Tibial nerve (tissue), 4 donors: Measurements from ENCODE around the gene ZNF324B. TPM values are rescaled to one million over a fixed set of nuclear protein-coding genes. Genes with fewer than 3 reads are reported as not detected.
A peak's percentile ranks its signal among the peaks of the same experiment; 100 is the strongest.

ENCODE experiments used
- DNase-seq, 2 donors: peaks; one replicate each; pipeline ENCODE4 v3.0.0-alpha.2; 2019; ENCODE audit warnings: low spot score in 2 of 2
- H3K27ac ChIP-seq, 4 donors: fragments of 200-600 bp; sonication (generic) in 3 of 4; one replicate each; pipeline ENCODE4 v1.5.1; 2017 to 2019; ENCODE audit warnings: mild to moderate bottlenecking in 1 of 4
- H3K27me3 ChIP-seq, 2 donors: fragments of 200-600 bp; sonication (generic) in 1 of 2; one replicate each; pipeline versions ENCODE4 v1.5.1 to v1.6.0; 2017 to 2019
- H3K36me3 ChIP-seq, 3 donors: fragments of 200-600 bp; sonication (generic); one replicate each; pipeline ENCODE4 v1.5.1; 2018 to 2019
- H3K4me1 ChIP-seq, 4 donors: fragments of 200-600 bp; sonication (generic) in 3 of 4; one replicate each; pipeline ENCODE4 v1.5.1; 2017 to 2019
- H3K4me3 ChIP-seq, 4 donors: fragments of 200-600 bp; sonication (generic) in 3 of 4; one replicate each; pipeline ENCODE4 v1.5.1; 2017 to 2019; ENCODE audit warnings: mild to moderate bottlenecking in 1 of 4, moderate library complexity in 1 of 4
- H3K9me3 ChIP-seq, 4 donors: fragments of 200-600 bp; sonication (generic) in 3 of 4; one replicate each; pipeline ENCODE4 v1.5.1; 2017 to 2019
- EP300 ChIP-seq, 2 donors: sonication (generic); formaldehyde crosslinking; IDR thresholded peaks; one replicate each; pipeline ENCODE4 v1.6.1; 2017; ENCODE audit warnings: antibody characterized with exemption in 2 of 2, mild to moderate bottlenecking in 1 of 2
- POLR2A ChIP-seq, 2 donors: fragments of 450-650 bp; IDR thresholded peaks; one replicate each; pipeline ENCODE4 v1.6.1; 2017; ENCODE audit warnings: antibody characterized with exemption in 2 of 2, mild to moderate bottlenecking in 2 of 2, moderate library complexity in 2 of 2
- WGBS, 2 donors: methylation state at CpG; one replicate each; pipeline ENCODE4 v1.1.5; 2018; 5-methylcytosine and 5-hydroxymethylcytosine counted together
- total RNA-seq, 4 donors: library from RNA; depleted of rRNA; stranded (reverse); fragments of >200 nt; gene quantifications; one replicate each; pipeline ENCODE4 v1.1.0, GENCODE V29; 2016
- TF ChIP-seq, protein P1 (sequence below), 5 experiments: fragments of 200-600 bp in 3 of 5; fragments of 450-650 bp in 2 of 5; sonication (generic) in 3 of 5; IDR thresholded peaks; one replicate each; pipeline ENCODE4 v1.5.1; 2016 to 2019; ENCODE audit warnings: antibody characterized with exemption in 5 of 5, mild to moderate bottlenecking in 3 of 5, moderate library complexity in 2 of 5

The ZNF324B gene
- total RNA-seq, 4 donors from 2014 or later, result 13.6 to 23.4 (median 15.5) TPM

- no peaks in the 10 kb centered on the region for H3K27me3 ChIP-seq
- 79 to 88% methylated on average over 5 of the region's 5 CpGs for WGBS, 2 donors
- no peak overlapping the region for H3K27ac ChIP-seq
- no peak overlapping the region for H3K4me3 ChIP-seq
- H3K9me3 ChIP-seq, result no peaks in the 10 kb centered on the region
- DNase-seq, result no peak
- H3K36me3 ChIP-seq, result no peaks in the 10 kb centered on the region
- H3K4me1 ChIP-seq, result no peaks in the 10 kb centered on the region
- TF ChIP-seq POLR2A (IDR thresholded peaks at IDR 0.05) (no peak), EP300 (IDR thresholded peaks at IDR 0.05) (no peak)
- TF ChIP-seq, protein P1, sequence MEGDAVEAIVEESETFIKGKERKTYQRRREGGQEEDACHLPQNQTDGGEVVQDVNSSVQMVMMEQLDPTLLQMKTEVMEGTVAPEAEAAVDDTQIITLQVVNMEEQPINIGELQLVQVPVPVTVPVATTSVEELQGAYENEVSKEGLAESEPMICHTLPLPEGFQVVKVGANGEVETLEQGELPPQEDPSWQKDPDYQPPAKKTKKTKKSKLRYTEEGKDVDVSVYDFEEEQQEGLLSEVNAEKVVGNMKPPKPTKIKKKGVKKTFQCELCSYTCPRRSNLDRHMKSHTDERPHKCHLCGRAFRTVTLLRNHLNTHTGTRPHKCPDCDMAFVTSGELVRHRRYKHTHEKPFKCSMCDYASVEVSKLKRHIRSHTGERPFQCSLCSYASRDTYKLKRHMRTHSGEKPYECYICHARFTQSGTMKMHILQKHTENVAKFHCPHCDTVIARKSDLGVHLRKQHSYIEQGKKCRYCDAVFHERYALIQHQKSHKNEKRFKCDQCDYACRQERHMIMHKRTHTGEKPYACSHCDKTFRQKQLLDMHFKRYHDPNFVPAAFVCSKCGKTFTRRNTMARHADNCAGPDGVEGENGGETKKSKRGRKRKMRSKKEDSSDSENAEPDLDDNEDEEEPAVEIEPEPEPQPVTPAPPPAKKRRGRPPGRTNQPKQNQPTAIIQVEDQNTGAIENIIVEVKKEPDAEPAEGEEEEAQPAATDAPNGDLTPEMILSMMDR (IDR thresholded peaks at IDR 0.05), result no peak
Observed at GRCh38 chr19:58491393-58491792, 40.0 kb downstream of the ZNF324B start.

DNA sequence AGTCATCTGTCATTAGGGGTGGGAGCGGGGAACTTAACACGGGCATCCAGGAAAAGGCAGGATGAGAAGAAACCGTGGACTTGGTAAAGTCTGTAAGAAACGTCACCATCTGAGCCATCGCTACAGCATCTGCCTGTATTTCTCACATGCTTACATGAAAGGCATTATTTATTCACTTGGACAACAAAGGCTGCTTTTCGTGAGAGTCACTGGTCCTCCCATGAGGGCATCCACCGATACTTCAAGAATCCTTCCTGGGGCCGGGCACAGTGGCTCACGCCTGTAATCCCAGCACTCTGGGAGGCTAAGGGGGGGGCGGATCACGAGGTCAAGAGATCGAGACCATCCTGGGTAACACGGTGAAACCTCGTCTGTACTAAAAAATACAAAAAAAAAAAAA is 40.8 kb downstream of the ZNF324B start:
- Histone ChIP-seq H3K36me3 (no peaks in the 10 kb centered on the region), H3K27me3 (no peaks in the 10 kb centered on the region), H3K4me1 (peaks cover 0 to 2% (median 0%) of the 10 kb centered on the region in 4 donors), H3K27ac (no peak overlapping the region), H3K9me3 (no peaks in the 10 kb centered on the region), H3K4me3 (no peak overlapping the region)
- 59 to 68% methylated on average over 14 of the region's 14 CpGs for WGBS, 2 donors
- DNase-seq, result no peak
- TF ChIP-seq POLR2A (IDR thresholded peaks at IDR 0.05) (no peak), EP300 (IDR thresholded peaks at IDR 0.05) (no peak)
- TF ChIP-seq, protein P1 (IDR thresholded peaks at IDR 0.05), result no peak

- TF ChIP-seq EP300 (IDR thresholded peaks at IDR 0.05), result no peak
- TF ChIP-seq, protein P1 (IDR thresholded peaks at IDR 0.05), result no peak
- no peak for TF ChIP-seq POLR2A (IDR thresholded peaks at IDR 0.05)
- peaks cover 0 to 26% (median 20%) of the 10 kb centered on the region in 4 donors for H3K4me1 ChIP-seq
- H3K9me3 ChIP-seq, result no peaks in the 10 kb centered on the region
- DNase-seq, result no peak
- no peak overlapping the region for H3K27ac ChIP-seq
- H3K36me3 ChIP-seq, result no peaks in the 10 kb centered on the region
- H3K27me3 ChIP-seq, result no peaks in the 10 kb centered on the region
- WGBS, 2 donors, result 81 to 84% methylated on average over 8 of the region's 8 CpGs
- H3K4me3 ChIP-seq, result no peak overlapping the region
Observed at GRCh38 chr19:58497634-58498170, 46.3 kb downstream of the ZNF324B start.

DNA sequence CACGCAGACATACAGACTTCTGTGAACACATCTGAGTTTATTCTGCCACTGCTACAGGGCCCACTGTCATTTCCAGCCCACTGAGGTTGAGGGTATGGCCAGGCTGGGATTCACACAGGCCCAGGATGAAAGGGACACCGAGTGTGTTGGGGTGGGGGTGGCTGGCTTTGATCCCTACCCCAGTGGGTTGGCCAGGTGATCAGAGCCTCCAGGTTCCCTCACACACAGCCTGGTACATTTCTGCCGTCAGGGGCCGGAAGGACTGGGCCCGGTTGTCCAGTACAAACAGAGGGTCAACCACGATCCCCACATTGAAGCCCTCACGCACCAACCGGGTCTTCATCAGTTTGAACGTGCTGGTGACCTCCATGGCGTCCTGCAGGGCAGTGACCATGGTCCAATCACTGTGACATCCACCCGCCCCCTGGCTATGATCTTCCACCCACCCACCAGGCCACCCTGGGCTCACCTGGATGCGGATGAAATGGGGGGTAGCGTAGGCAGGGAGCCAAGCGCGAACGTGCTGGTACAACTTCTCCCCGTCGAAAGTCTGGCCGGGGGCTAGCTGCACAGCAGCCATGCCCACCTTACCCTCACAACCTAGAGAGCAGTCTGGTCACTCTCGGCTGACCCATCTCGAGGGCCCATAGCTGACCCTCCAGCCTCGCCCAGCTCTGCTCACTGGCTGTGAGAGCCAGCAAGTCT is 47.0 kb downstream of the ZNF324B start:
- Histone ChIP-seq H3K27me3 (no peaks in the 10 kb centered on the region), H3K9me3 (no peaks in the 10 kb centered on the region), H3K27ac (peak overlapping the region; percentile 22 to 89 (median 56)), H3K36me3 (no peaks in the 10 kb centered on the region), H3K4me3 (peak overlapping the region; percentile 31 to 63 (median 40)), H3K4me1 (peaks cover 0 to 26% (median 20%) of the 10 kb centered on the region in 4 donors)
- TF ChIP-seq, protein P1 (IDR thresholded peaks at IDR 0.05), result no peak
- TF ChIP-seq EP300 (IDR thresholded peaks at IDR 0.05) (no peak), POLR2A (IDR thresholded peaks at IDR 0.05) (no peak)
- WGBS, 2 donors, result 58 to 62% methylated on average over 17 to 22 of the region's 22 CpGs
- peak in 1 of 2 donors; percentile 30 for DNase-seq
